SK-N-SH treated with all-trans-retinoic acid at 6 μM for 48 hours (cell line): ENCODE data around the gene SENP1.

Experiments used
- ATAC-seq: fragments of 200-7000 bp; cut with Tn5 transposase; 3 replicates; pipeline ENCODE4 v1.9.1; 2020; ENCODE audit warnings: mild to moderate bottlenecking, moderate library complexity
- ARNTL ChIP-seq: fragments of 450-650 bp; formaldehyde crosslinking; IDR thresholded peaks from 2 replicates; pipeline ENCODE4 v1.5.0; 2020; ENCODE audit warnings: low read depth, mild to moderate bottlenecking, moderate library complexity, borderline replicate concordance
- BACH2 ChIP-seq: fragments of 250-450 bp; sonication (Bioruptor Pico); IDR thresholded peaks from 2 replicates; pipeline ENCODE4 v1.9.0; 2021; ENCODE audit warnings: mild to moderate bottlenecking, borderline replicate concordance
- CREB5 ChIP-seq: fragments of 250-450 bp; sonication (Bioruptor Pico); IDR thresholded peaks from 2 replicates; pipeline ENCODE4 v1.5.1; 2020; ENCODE audit warnings: low read depth, mild to moderate bottlenecking, moderate library complexity
- CSDC2 ChIP-seq: fragments of 250-450 bp; sonication (Bioruptor Pico); IDR thresholded peaks from 2 replicates; pipeline ENCODE4 v1.5.0; 2020; ENCODE audit warnings: mild to moderate bottlenecking, moderate library complexity
- CSRNP3 ChIP-seq: fragments of 250-450 bp; sonication (Bioruptor Pico); IDR thresholded peaks from 2 replicates; pipeline ENCODE4 v1.5.1; 2021; ENCODE audit warnings: mild to moderate bottlenecking, moderate library complexity
- ESRRG ChIP-seq: fragments of 250-450 bp; sonication (Bioruptor Pico); IDR thresholded peaks from 2 replicates; pipeline ENCODE4 v1.6.1; 2021; ENCODE audit warnings: mild to moderate bottlenecking
- GLIS3 ChIP-seq: fragments of 250-450 bp; sonication (Bioruptor Pico); IDR thresholded peaks from 2 replicates; pipeline ENCODE4 v1.5.0; 2020; ENCODE audit warnings: mild to moderate bottlenecking, moderate library complexity
- ISL1 ChIP-seq: fragments of 250-450 bp; sonication (Bioruptor Pico); IDR thresholded peaks from 2 replicates; pipeline ENCODE4 v2.1.2; 2022; ENCODE audit warnings: mild to moderate bottlenecking, moderate library complexity
- OSR1 ChIP-seq: fragments of 250-450 bp; sonication (Bioruptor Pico); IDR thresholded peaks from 2 replicates; pipeline ENCODE4 v1.8.0; 2022; ENCODE audit warnings: moderate library complexity, mild to moderate bottlenecking, inconsistent platforms
- POU6F1 ChIP-seq: fragments of 250-450 bp; sonication (Bioruptor Pico); IDR thresholded peaks from 2 replicates; pipeline ENCODE4 v1.8.0; 2021; ENCODE audit warnings: low read depth, mild to moderate bottlenecking, moderate library complexity, borderline replicate concordance
- PPARA ChIP-seq: fragments of 250-450 bp; sonication (Bioruptor Pico); IDR thresholded peaks from 2 replicates; pipeline ENCODE4 v1.5.0; 2020; ENCODE audit warnings: mild to moderate bottlenecking, borderline replicate concordance
- SNAI2 ChIP-seq: fragments of 250-450 bp; sonication (Bioruptor Pico); IDR thresholded peaks from 2 replicates; pipeline ENCODE4 v1.5.0; 2020; ENCODE audit warnings: mild to moderate bottlenecking, moderate library complexity
- TCF4 ChIP-seq: fragments of 250-450 bp; sonication (Bioruptor Pico); IDR thresholded peaks from 2 replicates; pipeline ENCODE4 v1.8.0; 2021; ENCODE audit warnings: mild to moderate bottlenecking, moderate library complexity, borderline replicate concordance
- ZC3H10 ChIP-seq: fragments of 250-450 bp; sonication (Bioruptor Pico); IDR thresholded peaks from 2 replicates; pipeline ENCODE4 v1.5.1; 2021; ENCODE audit warnings: mild to moderate bottlenecking, moderate library complexity
- ZFP3 ChIP-seq: fragments of 250-450 bp; sonication (Bioruptor Pico); IDR thresholded peaks from 2 replicates; pipeline ENCODE4 v1.5.0; 2020; ENCODE audit warnings: mild to moderate bottlenecking, moderate library complexity
- ZFP30 ChIP-seq: fragments of 450-650 bp; formaldehyde crosslinking; IDR thresholded peaks from 2 replicates; pipeline ENCODE4 v1.5.0; 2022; ENCODE audit warnings: mild to moderate bottlenecking, moderate library complexity
- ZNF70 ChIP-seq: fragments of 450-650 bp; formaldehyde crosslinking; IDR thresholded peaks from 2 replicates; pipeline ENCODE4 v1.5.0; 2020; ENCODE audit warnings: mild to moderate bottlenecking, moderate library complexity
- ZNF8 ChIP-seq: fragments of 450-650 bp; formaldehyde crosslinking; IDR thresholded peaks from 2 replicates; pipeline ENCODE4 v1.5.0; 2020; ENCODE audit warnings: mild to moderate bottlenecking, moderate library complexity
- TF ChIP-seq, protein P1 (sequence below): fragments of 250-450 bp; sonication (Bioruptor Pico); IDR thresholded peaks from 2 replicates; pipeline ENCODE4 v1.8.0; 2020; ENCODE audit warnings: mild to moderate bottlenecking, moderate library complexity, borderline replicate concordance
- TF ChIP-seq, protein P2 (sequence below): fragments of 250-450 bp; sonication (Bioruptor Pico); IDR thresholded peaks from 2 replicates; pipeline ENCODE4 v1.5.0; 2020; ENCODE audit warnings: mild to moderate bottlenecking, moderate library complexity

SENP1 gene

GRCh38 chr12:48032597-48032996 is 73.3 kb downstream of the SENP1 start:
- no peak; the same call in 2 of the 3 replicates for ATAC-seq

GRCh38 chr12:48031135-48031960 is 74.5 kb downstream of the SENP1 start:
- ATAC-seq, result no peak
- no peak for TF ChIP-seq CSDC2 (CRISPR knock-in tag)
- TF ChIP-seq ZC3H10, result no peak
- TF ChIP-seq PPARA, result no peak
- no peak for TF ChIP-seq SNAI2 (CRISPR knock-in tag)
- TF ChIP-seq, protein P1, sequence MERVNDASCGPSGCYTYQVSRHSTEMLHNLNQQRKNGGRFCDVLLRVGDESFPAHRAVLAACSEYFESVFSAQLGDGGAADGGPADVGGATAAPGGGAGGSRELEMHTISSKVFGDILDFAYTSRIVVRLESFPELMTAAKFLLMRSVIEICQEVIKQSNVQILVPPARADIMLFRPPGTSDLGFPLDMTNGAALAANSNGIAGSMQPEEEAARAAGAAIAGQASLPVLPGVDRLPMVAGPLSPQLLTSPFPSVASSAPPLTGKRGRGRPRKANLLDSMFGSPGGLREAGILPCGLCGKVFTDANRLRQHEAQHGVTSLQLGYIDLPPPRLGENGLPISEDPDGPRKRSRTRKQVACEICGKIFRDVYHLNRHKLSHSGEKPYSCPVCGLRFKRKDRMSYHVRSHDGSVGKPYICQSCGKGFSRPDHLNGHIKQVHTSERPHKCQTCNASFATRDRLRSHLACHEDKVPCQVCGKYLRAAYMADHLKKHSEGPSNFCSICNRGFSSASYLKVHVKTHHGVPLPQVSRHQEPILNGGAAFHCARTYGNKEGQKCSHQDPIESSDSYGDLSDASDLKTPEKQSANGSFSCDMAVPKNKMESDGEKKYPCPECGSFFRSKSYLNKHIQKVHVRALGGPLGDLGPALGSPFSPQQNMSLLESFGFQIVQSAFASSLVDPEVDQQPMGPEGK (CRISPR knock-in tag), result no peak
- no peak for TF ChIP-seq ESRRG (CRISPR knock-in tag)
- TF ChIP-seq BACH2, result no peak
- no peak for TF ChIP-seq OSR1 (CRISPR knock-in tag)
- TF ChIP-seq GLIS3 (CRISPR knock-in tag), result no peak
- no peak for TF ChIP-seq ISL1 (CRISPR knock-in tag)
- no peak for TF ChIP-seq ZFP3 (CRISPR knock-in tag)
- no peak for TF ChIP-seq ARNTL (CRISPR knock-in tag)
- no peak for TF ChIP-seq CREB5
- TF ChIP-seq POU6F1 (CRISPR knock-in tag), result no peak
- TF ChIP-seq ZNF70 (CRISPR knock-in tag), result no peak
- no peak for TF ChIP-seq ZNF8 (CRISPR knock-in tag)
- TF ChIP-seq TCF4 (CRISPR knock-in tag), result no peak
- TF ChIP-seq CSRNP3 (CRISPR knock-in tag), result no peak
- TF ChIP-seq, all 23 proteins: peak for 0

More at GRCh38 chr12:48032597-48032996, 73.3 kb downstream of the SENP1 start:
- no peak for TF ChIP-seq CSDC2 (CRISPR knock-in tag)

DNA sequence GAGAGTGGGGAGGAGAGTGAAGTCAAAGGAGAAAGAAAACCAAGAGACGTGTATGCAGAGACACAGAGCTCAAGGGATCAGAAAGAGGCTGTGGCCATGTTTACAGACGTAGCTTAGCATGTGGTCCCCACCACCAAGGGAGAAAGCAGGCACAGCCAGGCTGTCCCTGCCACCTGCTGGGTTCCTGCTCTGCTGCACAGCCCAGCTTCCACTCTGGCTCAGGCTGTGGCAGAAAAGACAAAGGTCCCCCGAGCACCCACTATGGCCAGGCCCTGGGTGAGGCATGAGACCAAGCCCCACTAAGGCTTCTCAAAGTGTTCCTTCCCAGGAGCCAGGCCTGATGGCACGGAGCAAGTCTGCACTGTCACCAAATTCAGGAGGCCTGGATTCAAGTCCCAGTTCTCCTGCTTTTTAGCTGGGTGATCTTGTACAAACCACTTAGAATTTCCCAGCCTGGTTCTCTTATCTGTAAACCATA is 75.7 kb downstream of the SENP1 start:
- ATAC-seq, result no peak
- TF ChIP-seq ZNF70 (CRISPR knock-in tag) (no peak), GLIS3 (CRISPR knock-in tag) (no peak), ZFP30 (CRISPR knock-in tag) (no peak), CSRNP3 (CRISPR knock-in tag) (no peak)
- TF ChIP-seq, protein P2, sequence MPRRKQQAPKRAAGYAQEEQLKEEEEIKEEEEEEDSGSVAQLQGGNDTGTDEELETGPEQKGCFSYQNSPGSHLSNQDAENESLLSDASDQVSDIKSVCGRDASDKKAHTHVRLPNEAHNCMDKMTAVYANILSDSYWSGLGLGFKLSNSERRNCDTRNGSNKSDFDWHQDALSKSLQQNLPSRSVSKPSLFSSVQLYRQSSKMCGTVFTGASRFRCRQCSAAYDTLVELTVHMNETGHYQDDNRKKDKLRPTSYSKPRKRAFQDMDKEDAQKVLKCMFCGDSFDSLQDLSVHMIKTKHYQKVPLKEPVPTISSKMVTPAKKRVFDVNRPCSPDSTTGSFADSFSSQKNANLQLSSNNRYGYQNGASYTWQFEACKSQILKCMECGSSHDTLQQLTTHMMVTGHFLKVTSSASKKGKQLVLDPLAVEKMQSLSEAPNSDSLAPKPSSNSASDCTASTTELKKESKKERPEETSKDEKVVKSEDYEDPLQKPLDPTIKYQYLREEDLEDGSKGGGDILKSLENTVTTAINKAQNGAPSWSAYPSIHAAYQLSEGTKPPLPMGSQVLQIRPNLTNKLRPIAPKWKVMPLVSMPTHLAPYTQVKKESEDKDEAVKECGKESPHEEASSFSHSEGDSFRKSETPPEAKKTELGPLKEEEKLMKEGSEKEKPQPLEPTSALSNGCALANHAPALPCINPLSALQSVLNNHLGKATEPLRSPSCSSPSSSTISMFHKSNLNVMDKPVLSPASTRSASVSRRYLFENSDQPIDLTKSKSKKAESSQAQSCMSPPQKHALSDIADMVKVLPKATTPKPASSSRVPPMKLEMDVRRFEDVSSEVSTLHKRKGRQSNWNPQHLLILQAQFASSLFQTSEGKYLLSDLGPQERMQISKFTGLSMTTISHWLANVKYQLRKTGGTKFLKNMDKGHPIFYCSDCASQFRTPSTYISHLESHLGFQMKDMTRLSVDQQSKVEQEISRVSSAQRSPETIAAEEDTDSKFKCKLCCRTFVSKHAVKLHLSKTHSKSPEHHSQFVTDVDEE (CRISPR knock-in tag), result no peak
